Measurements from ENCODE around the gene ZFHX3.

The ZFHX3 gene

GRCh38 chr16:72948238-72948829 is 99.6 kb downstream of the ZFHX3 start:
- Histone ChIP-seq H3K27me3 (no peaks in the 10 kb centered on the region), H3K4me1 (ENCODE audit: control insufficient read depth in 1 of 2, insufficient read depth in 1 of 2, low read depth in 1 of 2, low read length in 1 of 2) (no peaks in the 10 kb centered on the region), H3K27ac (no peak overlapping the region), H3K9me3 (no peaks in the 10 kb centered on the region), H3K36me3 (no peaks in the 10 kb centered on the region), H3K4me3 (ENCODE audit: low read depth in 1 of 2, low read length in 1 of 2) (no peak overlapping the region)
- no peak for TF ChIP-seq CTCF (IDR thresholded peaks at IDR 0.05)

GRCh38 chr16:72947379-72948237 is 100.3 kb downstream of the ZFHX3 start:
- Histone ChIP-seq H3K4me3 (ENCODE audit: low read depth in 1 of 2, low read length in 1 of 2) (no peak overlapping the region), H3K36me3 (no peaks in the 10 kb centered on the region), H3K4me1 (ENCODE audit: control insufficient read depth in 1 of 2, insufficient read depth in 1 of 2, low read depth in 1 of 2, low read length in 1 of 2) (no peaks in the 10 kb centered on the region), H3K27ac (no peak overlapping the region), H3K9me3 (no peaks in the 10 kb centered on the region), H3K27me3 (no peaks in the 10 kb centered on the region)
- TF ChIP-seq CTCF (IDR thresholded peaks at IDR 0.05), result no peak

- Histone ChIP-seq H3K27ac (no peak overlapping the region), H3K4me1 (ENCODE audit: control insufficient read depth in 1 of 2, insufficient read depth in 1 of 2, low read depth in 1 of 2, low read length in 1 of 2) (no peaks in the 10 kb centered on the region), H3K27me3 (no peaks in the 10 kb centered on the region), H3K36me3 (no peaks in the 10 kb centered on the region), H3K9me3 (no peaks in the 10 kb centered on the region), H3K4me3 (ENCODE audit: low read depth in 1 of 2, low read length in 1 of 2) (no peak overlapping the region)
- no peak for TF ChIP-seq CTCF (IDR thresholded peaks at IDR 0.05)
These were observed 101.3 kb downstream of the ZFHX3 start for GRCh38 chr16:72946474-72947194.

GRCh38 chr16:72946063-72946462 is 101.9 kb downstream of the ZFHX3 start:
- Histone ChIP-seq H3K36me3 (no peaks in the 10 kb centered on the region), H3K4me1 (ENCODE audit: control insufficient read depth in 1 of 2, insufficient read depth in 1 of 2, low read depth in 1 of 2, low read length in 1 of 2) (no peaks in the 10 kb centered on the region), H3K9me3 (no peaks in the 10 kb centered on the region), H3K27ac (no peak overlapping the region), H3K4me3 (ENCODE audit: low read depth in 1 of 2, low read length in 1 of 2) (no peak overlapping the region), H3K27me3 (no peaks in the 10 kb centered on the region)
- TF ChIP-seq CTCF (IDR thresholded peaks at IDR 0.05), result no peak

GRCh38 chr16:72945611-72946010 is 102.3 kb downstream of the ZFHX3 start:
- Histone ChIP-seq H3K9me3 (no peaks in the 10 kb centered on the region), H3K27ac (no peak overlapping the region), H3K4me1 (ENCODE audit: control insufficient read depth in 1 of 2, insufficient read depth in 1 of 2, low read depth in 1 of 2, low read length in 1 of 2) (no peaks in the 10 kb centered on the region), H3K4me3 (ENCODE audit: low read depth in 1 of 2, low read length in 1 of 2) (no peak overlapping the region), H3K27me3 (no peaks in the 10 kb centered on the region), H3K36me3 (no peaks in the 10 kb centered on the region)
- no peak for TF ChIP-seq CTCF (IDR thresholded peaks at IDR 0.05)
